ENCODE measurements around the gene VEGFB. TPM values are rescaled to one million over a fixed set of nuclear protein-coding genes. Genes with fewer than 3 reads are reported as not detected.

VEGFB gene
- total RNA-seq, 1 donor from 2014 or later: 150 TPM

DNA sequence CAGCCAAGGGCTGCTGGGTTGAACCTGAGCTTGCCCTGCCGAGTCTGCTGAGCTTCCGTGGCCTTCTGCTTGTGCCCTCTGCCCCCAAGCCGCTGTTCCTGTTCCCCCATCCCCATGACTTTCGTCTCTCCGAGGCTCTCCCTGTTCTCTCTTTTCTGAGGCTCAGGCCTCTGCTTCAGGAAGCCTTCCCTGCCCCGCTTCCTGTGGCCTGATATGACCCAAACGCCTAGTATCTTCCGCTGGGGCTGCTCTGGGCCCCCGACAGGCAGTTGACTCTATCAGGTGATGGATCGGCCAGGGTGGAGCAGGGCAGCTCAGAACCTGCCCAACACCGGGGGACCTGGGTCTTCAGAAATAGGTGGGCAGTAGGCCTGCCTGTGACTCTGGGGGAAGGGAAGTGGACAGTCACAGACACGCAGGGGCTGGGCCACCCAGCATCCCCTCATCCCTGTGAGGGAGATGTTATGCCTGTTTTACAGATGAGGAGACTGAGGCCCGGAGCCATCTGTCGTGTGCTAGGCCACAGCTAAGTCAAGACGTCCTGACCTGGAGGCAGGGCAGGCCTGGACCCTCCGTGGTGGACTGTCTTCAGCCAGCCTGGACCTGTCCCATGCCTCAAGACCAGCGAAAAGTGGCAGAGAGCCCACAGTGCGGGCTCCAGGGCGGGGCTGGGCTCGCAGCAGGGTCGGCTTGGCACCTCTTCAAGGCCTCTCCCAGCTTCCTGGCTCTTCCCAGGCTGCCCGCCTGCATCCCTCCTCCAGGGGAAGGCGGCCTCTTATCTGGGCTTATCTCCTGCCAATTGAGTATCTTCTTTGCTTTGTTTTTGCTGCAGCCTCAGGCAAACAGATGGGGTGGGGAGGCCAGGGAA is 33.9 kb downstream of the VEGFB start:
- Histone ChIP-seq H3K4me3 (peak overlapping the region; percentile 95), H3K27me3 (ENCODE audit: low read depth) (no peaks in the 10 kb centered on the region), H3K9me3 (no peaks in the 10 kb centered on the region), H3K4me1 (peaks cover 40% of the 10 kb centered on the region), H3K36me3 (peaks cover 41% of the 10 kb centered on the region), H3K27ac (peak overlapping the region; percentile 99)
- TF ChIP-seq, protein P1, sequence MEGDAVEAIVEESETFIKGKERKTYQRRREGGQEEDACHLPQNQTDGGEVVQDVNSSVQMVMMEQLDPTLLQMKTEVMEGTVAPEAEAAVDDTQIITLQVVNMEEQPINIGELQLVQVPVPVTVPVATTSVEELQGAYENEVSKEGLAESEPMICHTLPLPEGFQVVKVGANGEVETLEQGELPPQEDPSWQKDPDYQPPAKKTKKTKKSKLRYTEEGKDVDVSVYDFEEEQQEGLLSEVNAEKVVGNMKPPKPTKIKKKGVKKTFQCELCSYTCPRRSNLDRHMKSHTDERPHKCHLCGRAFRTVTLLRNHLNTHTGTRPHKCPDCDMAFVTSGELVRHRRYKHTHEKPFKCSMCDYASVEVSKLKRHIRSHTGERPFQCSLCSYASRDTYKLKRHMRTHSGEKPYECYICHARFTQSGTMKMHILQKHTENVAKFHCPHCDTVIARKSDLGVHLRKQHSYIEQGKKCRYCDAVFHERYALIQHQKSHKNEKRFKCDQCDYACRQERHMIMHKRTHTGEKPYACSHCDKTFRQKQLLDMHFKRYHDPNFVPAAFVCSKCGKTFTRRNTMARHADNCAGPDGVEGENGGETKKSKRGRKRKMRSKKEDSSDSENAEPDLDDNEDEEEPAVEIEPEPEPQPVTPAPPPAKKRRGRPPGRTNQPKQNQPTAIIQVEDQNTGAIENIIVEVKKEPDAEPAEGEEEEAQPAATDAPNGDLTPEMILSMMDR (IDR thresholded peaks at IDR 0.05): no peak
- intact Hi-C loops (cut with DNase I): no loop called here
- DNase-seq (peak; percentile 72), ATAC-seq (no peak)

DNA sequence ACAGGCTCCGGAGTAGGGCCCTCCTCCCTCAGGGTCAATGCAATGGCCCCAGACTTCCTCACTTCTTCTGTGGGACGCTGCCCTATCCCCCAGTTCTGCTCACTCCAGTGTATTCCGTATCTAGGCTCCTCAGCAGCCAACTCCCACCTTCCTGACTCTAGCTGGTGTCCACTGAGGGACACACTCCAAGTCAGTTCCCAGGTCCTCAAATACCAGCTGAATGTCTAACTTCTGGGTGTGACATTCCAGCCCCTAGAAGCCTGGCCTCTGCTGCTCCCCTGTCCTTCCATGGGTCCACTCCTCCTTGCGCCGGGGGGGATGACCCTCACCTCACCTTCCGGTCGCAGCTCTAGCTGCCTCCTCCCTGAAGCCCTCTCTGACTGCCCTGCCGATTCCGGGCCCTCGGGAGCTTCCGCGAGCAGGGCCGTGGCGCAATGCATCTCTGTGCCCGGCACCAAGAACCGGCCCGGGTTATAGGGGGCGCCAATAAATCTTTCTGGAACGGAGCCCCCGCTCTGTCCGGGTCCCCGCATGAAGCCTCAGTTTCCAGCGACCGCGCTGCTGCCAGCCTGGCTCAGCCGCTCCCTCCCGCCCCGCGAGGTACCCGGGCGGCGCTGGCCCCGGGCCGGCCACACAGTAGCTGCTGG is 34.6 kb downstream of the VEGFB start:
- no peaks in the 10 kb centered on the region for H3K27me3 ChIP-seq (ENCODE audit: low read depth)
- DNase-seq (peak; percentile 84), ATAC-seq (peak; percentile 31 to 48)
- peak overlapping the region; percentile 99 for H3K27ac ChIP-seq
- H3K4me1 ChIP-seq: peaks cover 40% of the 10 kb centered on the region
- H3K4me3 ChIP-seq: peak overlapping the region; percentile 95
- no peaks in the 10 kb centered on the region for H3K9me3 ChIP-seq
- TF ChIP-seq, protein P1 (IDR thresholded peaks at IDR 0.05): no peak
- peaks cover 33% of the 10 kb centered on the region for H3K36me3 ChIP-seq
- intact Hi-C loops (cut with DNase I): no loop called here

DNA sequence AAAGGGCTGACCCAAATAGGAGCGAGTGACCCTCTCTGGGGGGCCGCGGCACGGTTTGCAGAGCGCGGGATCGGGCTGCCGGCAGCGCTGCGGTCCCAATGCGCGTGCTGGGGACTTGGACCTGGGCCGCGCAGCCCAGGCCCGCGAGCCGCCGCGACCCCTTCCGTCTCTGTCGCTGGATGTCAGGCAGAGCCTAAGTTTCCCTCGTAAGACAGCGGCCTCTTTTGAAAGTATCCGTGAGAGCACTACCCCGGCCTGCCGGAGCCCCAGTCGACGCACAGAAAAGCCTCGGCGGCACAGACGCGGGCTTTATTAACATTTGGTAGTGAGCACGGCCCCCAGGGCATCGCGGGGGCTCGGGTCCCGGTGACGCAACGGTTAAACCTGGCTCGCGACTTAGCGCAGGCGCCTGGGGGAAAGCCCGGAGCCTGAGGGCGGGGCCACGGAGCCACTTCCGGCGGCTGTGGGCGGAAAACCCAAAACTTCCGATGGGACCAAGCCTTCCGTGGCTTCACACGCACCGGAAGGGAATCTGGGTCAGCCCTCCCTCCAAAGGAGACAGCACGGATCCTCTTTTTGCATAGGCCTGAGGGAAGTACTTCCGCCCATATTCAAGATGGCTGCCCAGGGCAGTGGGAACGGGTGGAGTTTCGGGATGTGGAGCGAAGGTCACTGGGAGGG is 35.3 kb downstream of the VEGFB start:
- DNase-seq: peak; percentile 98
- Histone ChIP-seq H3K36me3 (peaks cover 27% of the 10 kb centered on the region), H3K27ac (peak overlapping the region; percentile 99), H3K9me3 (no peaks in the 10 kb centered on the region), H3K4me1 (peaks cover 40% of the 10 kb centered on the region), H3K4me3 (peak overlapping the region; percentile 95), H3K27me3 (ENCODE audit: low read depth) (no peaks in the 10 kb centered on the region)
- intact Hi-C loops (cut with DNase I): no loop called here
- TF ChIP-seq, protein P1 (IDR thresholded peaks at IDR 0.05): peak; percentile 19
- peak; percentile 89 to 94 for ATAC-seq

DNA sequence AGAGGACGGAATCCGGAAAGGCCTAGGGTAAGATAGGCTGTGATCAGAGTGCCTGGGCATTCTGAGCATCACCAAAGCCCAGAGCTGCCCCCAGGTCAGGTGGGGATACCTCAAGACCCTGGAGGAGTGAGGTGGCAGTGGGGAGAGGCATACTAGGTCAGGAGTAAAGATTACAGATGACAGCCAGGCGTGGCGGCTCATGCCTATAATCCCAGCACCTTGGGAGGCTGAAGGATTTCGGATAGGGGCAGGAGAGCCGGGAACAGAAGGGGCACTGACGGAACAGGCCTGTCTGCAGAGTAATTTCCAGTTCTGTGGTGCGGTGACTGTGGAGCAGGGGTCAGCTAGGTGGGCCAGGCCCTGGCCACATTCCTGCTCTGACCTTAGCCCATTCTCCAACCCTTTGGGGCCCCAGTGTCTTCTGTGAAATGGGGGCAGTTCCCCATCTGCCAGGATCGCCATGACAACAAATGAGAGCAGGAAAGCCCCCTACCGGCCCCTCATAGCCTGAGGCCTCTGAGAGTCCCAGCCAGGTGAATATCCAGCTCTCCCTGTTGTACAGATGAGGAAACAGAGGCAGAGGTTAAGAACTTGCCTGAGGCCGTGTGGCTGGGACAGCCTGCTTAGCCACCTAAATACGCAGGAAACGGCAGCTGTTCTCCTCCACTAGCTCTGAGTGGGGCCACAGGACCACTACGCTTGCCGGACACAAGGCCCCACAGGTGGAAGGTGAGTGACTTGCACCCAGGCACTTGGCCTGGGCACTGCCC is 40.8 kb downstream of the VEGFB start:
- no peak for DNase-seq
- Histone ChIP-seq H3K27ac (no peak overlapping the region), H3K27me3 (ENCODE audit: low read depth) (no peaks in the 10 kb centered on the region), H3K4me3 (no peak overlapping the region), H3K4me1 (peaks cover 14% of the 10 kb centered on the region), H3K36me3 (peaks cover 38% of the 10 kb centered on the region), H3K9me3 (no peaks in the 10 kb centered on the region)
- intact Hi-C loops (cut with DNase I): no loop called here
- TF ChIP-seq, protein P1 (IDR thresholded peaks at IDR 0.05): no peak
- no peak for ATAC-seq

DNA sequence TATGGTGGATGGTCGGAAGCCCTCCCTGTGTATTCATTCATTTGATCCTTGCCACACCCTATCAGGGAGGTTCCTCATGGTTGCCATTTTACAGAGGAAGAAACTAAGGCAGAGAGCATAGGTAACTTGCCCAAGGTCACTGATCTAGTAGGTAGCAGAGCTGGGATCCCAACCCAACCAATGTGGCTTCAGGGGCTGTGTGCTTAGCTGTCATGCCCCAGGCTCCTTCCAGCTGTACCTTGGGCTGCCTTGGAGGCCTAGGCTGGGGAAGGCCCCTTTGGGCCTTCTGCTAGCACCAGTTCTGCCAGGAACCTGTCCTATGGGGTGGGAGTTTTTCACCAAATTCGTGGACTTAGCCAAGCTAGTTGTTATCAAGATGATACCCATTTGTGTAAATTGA is 41.5 kb downstream of the VEGFB start:
- no peaks in the 10 kb centered on the region for H3K9me3 ChIP-seq
- intact Hi-C loops (cut with DNase I): no loop called here
- H3K27me3 ChIP-seq (ENCODE audit: low read depth): no peaks in the 10 kb centered on the region
- peaks cover 41% of the 10 kb centered on the region for H3K36me3 ChIP-seq
- H3K4me1 ChIP-seq: peaks cover 14% of the 10 kb centered on the region
- no peak for ATAC-seq
- no peak for DNase-seq
- TF ChIP-seq, protein P1 (IDR thresholded peaks at IDR 0.05): no peak
- no peak overlapping the region for H3K27ac ChIP-seq
- no peak overlapping the region for H3K4me3 ChIP-seq
